ENCODE data around the gene MRPL44. TPM values are rescaled to one million over a fixed set of nuclear protein-coding genes. Genes with fewer than 3 reads are reported as not detected.

MRPL44 gene
- total and polyA plus RNA-seq, 2 donors (not counting 1 experiment from before 2014, with no cell fraction given), result 8.9 to 26.7 TPM

- H3K4me3 ChIP-seq (ENCODE audit: control extremely low read depth in 1 of 5, extremely low read depth in 1 of 5, insufficient read depth in 1 of 5, low read depth in 2 of 5, low read length in 4 of 5), result peak overlapping the region in 2 of 5 experiments; percentile 32 to 34
- peak overlapping the region; percentile 31 to 40 for H3K27ac ChIP-seq (ENCODE audit: low read length in 2 of 2)
- TF ChIP-seq, protein P1, sequence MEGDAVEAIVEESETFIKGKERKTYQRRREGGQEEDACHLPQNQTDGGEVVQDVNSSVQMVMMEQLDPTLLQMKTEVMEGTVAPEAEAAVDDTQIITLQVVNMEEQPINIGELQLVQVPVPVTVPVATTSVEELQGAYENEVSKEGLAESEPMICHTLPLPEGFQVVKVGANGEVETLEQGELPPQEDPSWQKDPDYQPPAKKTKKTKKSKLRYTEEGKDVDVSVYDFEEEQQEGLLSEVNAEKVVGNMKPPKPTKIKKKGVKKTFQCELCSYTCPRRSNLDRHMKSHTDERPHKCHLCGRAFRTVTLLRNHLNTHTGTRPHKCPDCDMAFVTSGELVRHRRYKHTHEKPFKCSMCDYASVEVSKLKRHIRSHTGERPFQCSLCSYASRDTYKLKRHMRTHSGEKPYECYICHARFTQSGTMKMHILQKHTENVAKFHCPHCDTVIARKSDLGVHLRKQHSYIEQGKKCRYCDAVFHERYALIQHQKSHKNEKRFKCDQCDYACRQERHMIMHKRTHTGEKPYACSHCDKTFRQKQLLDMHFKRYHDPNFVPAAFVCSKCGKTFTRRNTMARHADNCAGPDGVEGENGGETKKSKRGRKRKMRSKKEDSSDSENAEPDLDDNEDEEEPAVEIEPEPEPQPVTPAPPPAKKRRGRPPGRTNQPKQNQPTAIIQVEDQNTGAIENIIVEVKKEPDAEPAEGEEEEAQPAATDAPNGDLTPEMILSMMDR (IDR thresholded peaks at IDR 0.05), result no peak
- TF ChIP-seq EZH2 (IDR thresholded peaks at IDR 0.05; ENCODE audit: borderline replicate concordance, insufficient read depth, low read depth, low read length, poor library complexity, severe bottlenecking), result no peak
- H3K9me3 ChIP-seq (ENCODE audit: control extremely low read depth in 1 of 3, control insufficient read depth in 2 of 3, insufficient read depth in 1 of 3, low read length in 2 of 3), result no peaks in the 10 kb centered on the region
- H3K4me3 Mint-ChIP-seq, result peak overlapping the region; percentile 73
- H3K4me1 ChIP-seq (ENCODE audit: control insufficient read depth in 2 of 2, insufficient read depth in 2 of 2, low read length in 2 of 2), result peaks cover 31 to 40% of the 10 kb centered on the region in 2 donors
- 69% methylated on average over 2 of the region's 3 CpGs for WGBS (ENCODE audit: insufficient coverage)
- H3K36me3 ChIP-seq (replicated peaks in 1 of 2; ENCODE audit: control extremely low read depth in 1 of 2, control insufficient read depth in 1 of 2, extremely low read depth in 1 of 2, insufficient read depth in 2 of 2, low read length in 1 of 2), result no peaks in the 10 kb centered on the region
- no peaks in the 10 kb centered on the region for H3K27me3 Mint-ChIP-seq
- DNase-seq, result peak; percentile 36
- no peak for ATAC-seq (ENCODE audit: low read depth)
- H3K27ac Mint-ChIP-seq, result peak overlapping the region; percentile 93
- no peaks in the 10 kb centered on the region for H4K20me1 ChIP-seq (ENCODE audit: control insufficient read depth, insufficient read depth, low read length, poor library complexity, severe bottlenecking)
- ChIA-PET CTCF (interaction anchor here (0.6 to 1.7 kb wide), 4 partner anchors 16 to 659 kb away, joined by 3 to 11 read pairs (median 3); no protein-coding TSS in a partner anchor), POLR2A (interaction anchor here (0.7 kb wide), 1 partner anchor 42 kb away, joined by 3 read pairs; no protein-coding TSS in a partner anchor)
- H2AFZ ChIP-seq (ENCODE audit: insufficient read depth, low read depth, low read length, poor library complexity, severe bottlenecking), result peak overlapping the region; percentile 72
- intact Hi-C loops (cut with micrococcal nuclease), result loop anchor here (10.0 kb wide), 1 partner anchor 1296 kb away; the partner anchor contains the start of gene FARSB
- H3K79me2 ChIP-seq (ENCODE audit: control insufficient read depth, insufficient read depth, low read length), result peaks cover 56% of the 10 kb centered on the region
- no peaks in the 10 kb centered on the region for H3K27me3 ChIP-seq (replicated peaks in 1 of 4; ENCODE audit: control extremely low read depth in 1 of 4, control insufficient read depth in 3 of 4, insufficient read depth in 4 of 4, low read length in 3 of 4)
- peak overlapping the region; percentile 61 for H3K4me2 ChIP-seq (replicated peaks; ENCODE audit: low read depth, low read length, poor library complexity, severe bottlenecking)
- peak overlapping the region; percentile 50 for H3K9ac ChIP-seq (ENCODE audit: low read length)
- H3K4me1 Mint-ChIP-seq, result peaks cover 55% of the 10 kb centered on the region
- H3K9me3 Mint-ChIP-seq (ENCODE audit: insufficient read depth), result no peaks in the 10 kb centered on the region
Observed at GRCh38 chr2:223950448-223951347, 6.6 kb upstream of the MRPL44 start.
